K562 (cell line): ENCODE data around the gene VAPB. TPM values are rescaled to one million over a fixed set of nuclear protein-coding genes. Genes with fewer than 3 reads are reported as not detected.

Experiments used
- ATF6 ChIP-seq: sonication (generic); formaldehyde crosslinking; IDR thresholded peaks from 2 replicates; pipeline ENCODE4 v1.4.0; 2020; ENCODE audit warnings: mild to moderate bottlenecking, missing genetic modification reagents
- CTCFL ChIP-seq: IDR thresholded peaks from 2 replicates; pipeline ENCODE4 v1.6.1; 2011; ENCODE audit warnings: borderline replicate concordance, low read depth, mild to moderate bottlenecking, moderate library complexity, low read length; ENCODE audit not compliant: insufficient read depth, poor library complexity, severe bottlenecking
- MYC ChIP-seq, 2 experiments: fragments of 250-450 bp in 1 of 2; sonication (Bioruptor Pico) in 1 of 2; IDR thresholded peaks; 2 replicates each; pipeline versions ENCODE4 v1.5.1 to v1.6.1; 2012 to 2021; ENCODE audit warnings: low read depth in 2 of 2, borderline replicate concordance in 1 of 2, improper control_type of control experiment in 1 of 2, low read length in 1 of 2, mild to moderate bottlenecking in 1 of 2, moderate library complexity in 1 of 2
- POLR2A ChIP-seq: fragments of 450-650 bp; conservative IDR thresholded peaks from 2 replicates; pipeline ENCODE4 v1.6.1; 2016
- REST ChIP-seq, 2 experiments: fragments of 450-650 bp; formaldehyde crosslinking in 1 of 2; IDR thresholded peaks; 2 replicates each; pipeline versions ENCODE4 v1.4.0 to v1.6.1; 2014 to 2020; ENCODE audit warnings: mild to moderate bottlenecking in 2 of 2, borderline replicate concordance in 1 of 2, low read depth in 1 of 2
- TFAP4 ChIP-seq: sonication (generic); formaldehyde crosslinking; IDR thresholded peaks from 2 replicates; pipeline ENCODE4 v1.8.0; 2022; ENCODE audit warnings: missing genetic modification reagents, mild to moderate bottlenecking, moderate library complexity, borderline replicate concordance
- ZNF445 ChIP-seq: fragments of 250-450 bp; sonication (Bioruptor Pico); IDR thresholded peaks from 2 replicates; pipeline ENCODE4 v1.4.0; 2020; ENCODE audit warnings: low read depth, mild to moderate bottlenecking, moderate library complexity
- polyA plus RNA-seq, 8 experiments: library from polyadenylated mRNA; depleted of rRNA in 4 of 8; stranded (reverse) in 5 of 8; unstranded in 3 of 8; fragments of >200 nt; fragmentation: Nextera tagmentation in 2 of 8; fragmentation: Illumina TruSeq in 1 of 8; extraction: Ambion mirVana in 2 of 8; extraction: Trizol in 1 of 8; gene quantifications; 2 replicates each; pipeline versions ENCODE4 v1.2.1 to v1.2.3, GENCODE V29; 2011 to 2014; ENCODE audit warnings: inconsistent platforms in 1 of 8, missing spikeins in 1 of 8
- total RNA-seq, 7 experiments: library from RNA; depleted of rRNA in 6 of 7; stranded (reverse); fragments of >200 nt in 6 of 7; fragmentation: Illumina TruSeq in 2 of 7; extraction: Trizol in 2 of 7; gene quantifications; 2 replicates each; pipeline versions ENCODE4 v1.2.1 to v1.2.3, GENCODE V29; 2011 to 2021; ENCODE audit warnings: low replicate concordance in 1 of 7
- TF ChIP-seq, protein P1 (sequence below): sonication (generic); formaldehyde crosslinking; IDR thresholded peaks from 2 replicates; pipeline ENCODE4 v1.9.0; 2022; ENCODE audit warnings: mild to moderate bottlenecking, missing genetic modification reagents
- TF ChIP-seq, protein P2 (sequence below): sonication (generic); formaldehyde crosslinking; IDR thresholded peaks from 2 replicates; pipeline ENCODE4 v1.8.1; 2023; ENCODE audit warnings: mild to moderate bottlenecking, missing genetic modification reagents, moderate library complexity

Gene VAPB
- total and polyA plus RNA-seq, 9 of the 15 experiments (the other 6 are each of a cell fraction or from before 2014, with no cell fraction given) = 3.4 to 51.0 (median 27.9) TPM

DNA sequence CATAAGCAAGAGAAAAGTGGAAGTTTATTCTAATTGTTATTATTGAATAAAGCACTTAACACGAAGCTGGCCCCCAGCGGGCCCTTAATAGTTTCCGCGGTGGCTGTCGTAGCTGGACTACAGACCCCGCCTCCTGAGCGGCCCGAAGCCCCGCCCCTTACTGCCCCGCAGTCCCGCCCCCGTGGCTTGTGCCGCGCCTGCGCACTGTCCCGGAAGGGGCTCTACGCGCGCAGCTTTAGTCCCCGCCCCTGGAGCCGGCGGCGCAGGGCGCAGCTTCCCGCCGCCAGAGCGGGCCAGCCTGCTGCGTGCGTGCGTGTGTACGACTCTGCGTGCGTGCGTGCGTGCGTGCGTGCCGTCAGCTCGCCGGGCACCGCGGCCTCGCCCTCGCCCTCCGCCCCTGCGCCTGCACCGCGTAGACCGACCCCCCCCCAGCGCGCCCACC lies at the start of gene VAPB (continued):
- TF ChIP-seq, protein P1, sequence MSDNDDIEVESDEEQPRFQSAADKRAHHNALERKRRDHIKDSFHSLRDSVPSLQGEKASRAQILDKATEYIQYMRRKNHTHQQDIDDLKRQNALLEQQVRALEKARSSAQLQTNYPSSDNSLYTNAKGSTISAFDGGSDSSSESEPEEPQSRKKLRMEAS (CRISPR knock-in tag) = peak; percentile 77
- TF ChIP-seq POLR2A (peak; percentile 50; the same call in 1 of the 2 replicates), TFAP4 (CRISPR knock-in tag) (peak; percentile 55; the same call in 1 of the 2 replicates), MYC (IDR thresholded peaks at IDR 0.05; ENCODE audit: low read depth, low read length) (peak; percentile 75), MYC (CRISPR knock-in tag; IDR thresholded peaks at IDR 0.05; ENCODE audit: borderline replicate concordance, low read depth) (no peak), REST (IDR thresholded peaks at IDR 0.05; ENCODE audit: borderline replicate concordance) (peak; percentile 35; the same call in 1 of the 2 replicates), REST (CRISPR knock-in tag; IDR thresholded peaks at IDR 0.05; ENCODE audit: low read depth) (no peak), CTCFL (peak; percentile 17), ZNF445 (no peak), ATF6 (CRISPR knock-in tag) (0 out of 2 replicates have a peak, but pooled peaks have one; percentile 57)
- TF ChIP-seq, protein P2, sequence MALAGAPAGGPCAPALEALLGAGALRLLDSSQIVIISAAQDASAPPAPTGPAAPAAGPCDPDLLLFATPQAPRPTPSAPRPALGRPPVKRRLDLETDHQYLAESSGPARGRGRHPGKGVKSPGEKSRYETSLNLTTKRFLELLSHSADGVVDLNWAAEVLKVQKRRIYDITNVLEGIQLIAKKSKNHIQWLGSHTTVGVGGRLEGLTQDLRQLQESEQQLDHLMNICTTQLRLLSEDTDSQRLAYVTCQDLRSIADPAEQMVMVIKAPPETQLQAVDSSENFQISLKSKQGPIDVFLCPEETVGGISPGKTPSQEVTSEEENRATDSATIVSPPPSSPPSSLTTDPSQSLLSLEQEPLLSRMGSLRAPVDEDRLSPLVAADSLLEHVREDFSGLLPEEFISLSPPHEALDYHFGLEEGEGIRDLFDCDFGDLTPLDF (CRISPR knock-in tag) = peak; percentile 49; the same call in 1 of the 2 replicates
